Upper lobe of right lung (tissue), 1 donor: ENCODE results near the gene ZMYM4. TPM values are rescaled to one million over a fixed set of nuclear protein-coding genes. Genes with fewer than 3 reads are reported as not detected.
A peak's percentile ranks its signal among the peaks of the same experiment; 100 is the strongest.

Experiments
- ATAC-seq: fragments of 200-7000 bp; cut with Tn5 transposase; one replicate; pipeline ENCODE4 v1.9.1; 2020; ENCODE audit warnings: mild to moderate bottlenecking, moderate library complexity
- DNase-seq: peaks from one replicate; pipeline ENCODE4 v3.0.0-alpha.2; 2020
- H3K27ac ChIP-seq: fragments of 200-600 bp; one replicate; pipeline ENCODE4 v1.8.0; 2022
- H3K27me3 ChIP-seq: fragments of 200-600 bp; one replicate; pipeline ENCODE4 v1.8.0; 2022; ENCODE audit warnings: mild to moderate bottlenecking
- H3K36me3 ChIP-seq: fragments of 200-600 bp; one replicate; pipeline ENCODE4 v1.8.0; 2022
- H3K4me1 ChIP-seq: fragments of 200-600 bp; one replicate; pipeline ENCODE4 v1.8.0; 2022
- H3K4me3 ChIP-seq: fragments of 200-600 bp; one replicate; pipeline ENCODE4 v1.8.0; 2022; ENCODE audit warnings: mild to moderate bottlenecking
- H3K9me3 ChIP-seq: fragments of 200-600 bp; one replicate; pipeline ENCODE4 v1.8.0; 2022
- CTCF ChIP-seq: fragments of 200-600 bp; IDR thresholded peaks from one replicate; pipeline ENCODE4 v1.8.0; 2022; ENCODE audit warnings: antibody characterized with exemption
- intact Hi-C: fragments of 100-400 bp; cut with DNase I; formaldehyde crosslinking; loops from one replicate; pipeline ENCODE4 v1.11.0; 2022
- long read RNA-seq: library from polyadenylated mRNA; unstranded; transcript quantifications from one replicate; pipeline ENCODE4 v2.0.0, GENCODE V29; 2021
- total RNA-seq: library from RNA; stranded (reverse); fragmentation: NEBNext Ultra II Directional; extraction: Animal tissue kit (Norgen Biotek cat#: 25700); gene quantifications from one replicate; pipeline ENCODE4 v1.2.1, GENCODE V29; 2021
- donor health status: DM: no; HTN: yes; CAD: no; lungs with severe emphysema.

Gene ZMYM4
- 48.1 TPM for total RNA-seq
- long read RNA-seq, full-length matches to known transcripts, result 4 of 20 reads
- long read RNA-seq, partial matches to known transcripts, result 9 of 20 reads
- long read RNA-seq, other reads (novel, unspliced or antisense), result 7 of 20 reads

GRCh38 chr1:35268282-35269200 is at the start of gene ZMYM4:
Gene ZMYM4 (plus strand): TSS chr1:35268709. CDS start chr1:35269047, 338 bp downstream.
- no peaks in the 10 kb centered on the region for H3K36me3 ChIP-seq
- H3K9me3 ChIP-seq, result no peaks in the 10 kb centered on the region
- peak; percentile 98 for ATAC-seq

GRCh38 chr1:35220976-35221375 is 47.5 kb upstream of the ZMYM4 start:
- ATAC-seq, result no peak
- TF ChIP-seq CTCF, result peak; percentile 20
- intact Hi-C loops, result no loop called here
- no peak for DNase-seq
- H3K4me3 ChIP-seq, result no peak overlapping the region
- no peaks in the 10 kb centered on the region for H3K36me3 ChIP-seq
- no peaks in the 10 kb centered on the region for H3K27me3 ChIP-seq
- no peak overlapping the region for H3K27ac ChIP-seq
- no peaks in the 10 kb centered on the region for H3K9me3 ChIP-seq
- H3K4me1 ChIP-seq, result peaks cover 9% of the 10 kb centered on the region

More at GRCh38 chr1:35268282-35269200, at the start of gene ZMYM4:
- intact Hi-C loops, result no loop called here
- peak within 1 kb of the TSS; percentile 82 for H3K4me3 ChIP-seq
- H3K4me1 ChIP-seq, result peaks cover 23% of the 10 kb centered on the region
- TF ChIP-seq CTCF, result no peak
- H3K27ac ChIP-seq, result peak within 1 kb of the TSS; percentile 88
- peak; percentile 97 for DNase-seq
- H3K27me3 ChIP-seq, result no peaks in the 10 kb centered on the region

- H3K4me3 ChIP-seq, result no peak overlapping the region
- intact Hi-C loops, result no loop called here
- no peak for DNase-seq
- H3K27me3 ChIP-seq, result no peaks in the 10 kb centered on the region
- H3K4me1 ChIP-seq, result peaks cover 9% of the 10 kb centered on the region
- no peak for ATAC-seq
- no peaks in the 10 kb centered on the region for H3K9me3 ChIP-seq
- no peak for TF ChIP-seq CTCF
- no peak overlapping the region for H3K27ac ChIP-seq
- no peaks in the 10 kb centered on the region for H3K36me3 ChIP-seq
Observed at GRCh38 chr1:35222322-35223083, 46.0 kb upstream of the ZMYM4 start.

- no peaks in the 10 kb centered on the region for H3K27me3 ChIP-seq
- intact Hi-C loops, result no loop called here
- H3K9me3 ChIP-seq, result no peaks in the 10 kb centered on the region
- no peak overlapping the region for H3K4me3 ChIP-seq
- no peaks in the 10 kb centered on the region for H3K36me3 ChIP-seq
- peaks cover 9% of the 10 kb centered on the region for H3K4me1 ChIP-seq
- TF ChIP-seq CTCF, result no peak
- ATAC-seq, result no peak
- DNase-seq, result no peak
- no peak overlapping the region for H3K27ac ChIP-seq
Observed at GRCh38 chr1:35223084-35223630, 45.4 kb upstream of the ZMYM4 start.

GRCh38 chr1:35226546-35226945 is 42.0 kb upstream of the ZMYM4 start:
- TF ChIP-seq CTCF, result no peak
- intact Hi-C loops, result no loop called here
- DNase-seq, result no peak
- H3K4me3 ChIP-seq, result no peak overlapping the region
- no peak overlapping the region for H3K27ac ChIP-seq
- H3K36me3 ChIP-seq, result no peaks in the 10 kb centered on the region
- ATAC-seq, result no peak
- H3K27me3 ChIP-seq, result no peaks in the 10 kb centered on the region
- H3K9me3 ChIP-seq, result no peaks in the 10 kb centered on the region
- peaks cover 9% of the 10 kb centered on the region for H3K4me1 ChIP-seq
